HG02938 (cell line): Measurements from ENCODE around the gene FAAP20.
A peak's percentile ranks its signal among the peaks of the same experiment; 100 is the strongest.

ENCODE experiments used
- ATAC-seq: cut with Tn5 transposase; IDR thresholded peaks from one replicate; pipeline ENCODE4 v1.9.1; 2021; ENCODE audit warnings: mild to moderate bottlenecking, moderate library complexity; ENCODE audit not compliant: unreplicated experiment

FAAP20 gene

GRCh38 chr1:2197707-2198165 lies 3.2 kb upstream of the FAAP20 start:
- ATAC-seq = no peak

- ATAC-seq = no peak
Measured at GRCh38 chr1:2196901-2197638, 2.5 kb upstream of the FAAP20 start.

GRCh38 chr1:2195785-2196184 lies 1.2 kb upstream of the FAAP20 start:
- ATAC-seq = no peak

- peak; percentile 58 for ATAC-seq
Measured at GRCh38 chr1:2194898-2195673, 514 bp upstream of the FAAP20 start.

- no peak for ATAC-seq
Measured at GRCh38 chr1:2193514-2194281, 874 bp downstream of the FAAP20 start.

GRCh38 chr1:2192031-2192995 lies 2.3 kb downstream of the FAAP20 start:
- ATAC-seq = no peak

- ATAC-seq = no peak
Measured at GRCh38 chr1:2190491-2190976, 4.0 kb downstream of the FAAP20 start.

GRCh38 chr1:2189459-2190425 lies 4.8 kb downstream of the FAAP20 start:
- peak; percentile 75 for ATAC-seq

GRCh38 chr1:2188336-2188735 lies 6.2 kb downstream of the FAAP20 start:
- no peak for ATAC-seq

GRCh38 chr1:2187619-2188018 lies 7.0 kb downstream of the FAAP20 start:
- ATAC-seq = no peak

- no peak for ATAC-seq
Measured at GRCh38 chr1:2186901-2187300, 7.7 kb downstream of the FAAP20 start.

- no peak for ATAC-seq
Measured at GRCh38 chr1:2185880-2186855, 8.4 kb downstream of the FAAP20 start.

- ATAC-seq = no peak
Measured at GRCh38 chr1:2184934-2185333, 9.6 kb downstream of the FAAP20 start.

GRCh38 chr1:2184531-2184930 lies 10.0 kb downstream of the FAAP20 start:
- no peak for ATAC-seq

GRCh38 chr1:2183937-2184334 lies 10.6 kb downstream of the FAAP20 start:
- no peak for ATAC-seq

- no peak for ATAC-seq
Measured at GRCh38 chr1:2182376-2182775, 12.2 kb downstream of the FAAP20 start.

- ATAC-seq = no peak
Measured at GRCh38 chr1:2181752-2182151, 12.8 kb downstream of the FAAP20 start.

GRCh38 chr1:2181271-2181670 lies 13.3 kb downstream of the FAAP20 start:
- no peak for ATAC-seq
